Measurements from ENCODE around the gene USP17L29.
"Not testable (repeated sequence)": the region's sequence is repeated elsewhere in the genome, so short reads cannot be mapped to it uniquely, and the experiment has no call there.

USP17L29 gene

GRCh38 chr4:9353338-9353737 is at the start of gene USP17L29:
Gene USP17L29, plus strand, starts transcription at chr4:9353638. Its CDS starts 0 bp downstream, at chr4:9353638.
- DNase-seq = not testable (repeated sequence)

- not testable (repeated sequence) for DNase-seq
Measured at GRCh38 chr4:9324191-9324590, 29.2 kb upstream of the USP17L29 start.

- DNase-seq = not testable (repeated sequence)
Measured at GRCh38 chr4:9324865-9325264, 28.6 kb upstream of the USP17L29 start, which contains the start of gene USP17L24. Gene USP17L24, plus strand, starts transcription at chr4:9325165. Its CDS starts 0 bp downstream, at chr4:9325165.

GRCh38 chr4:9329611-9330010 is 23.8 kb upstream of the USP17L29 start, which contains the start of gene USP17L25:
Gene USP17L25, plus strand, starts transcription at chr4:9329911. Its CDS starts 0 bp downstream, at chr4:9329911.
- not testable (repeated sequence) for DNase-seq

DNA sequence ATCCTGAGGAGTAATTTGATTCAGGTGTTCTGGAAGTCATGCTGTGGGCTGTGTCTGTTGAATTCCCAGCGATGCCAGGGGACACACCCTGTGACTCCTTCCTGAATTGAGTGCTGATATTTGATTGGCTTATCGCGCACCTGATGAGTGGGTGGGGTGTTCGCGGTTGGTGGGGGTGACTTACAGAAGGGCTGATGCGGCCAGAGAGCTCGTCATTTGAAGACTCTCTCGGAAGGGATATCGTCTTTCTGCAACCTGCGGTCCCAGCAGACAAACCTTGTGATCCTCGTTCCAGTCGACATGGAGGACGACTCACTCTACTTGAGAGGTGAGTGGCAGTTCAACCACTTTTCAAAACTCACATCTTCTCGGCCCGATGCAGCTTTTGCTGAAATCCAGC is 19.1 kb upstream of the USP17L29 start, which contains the start of gene USP17L26:
USP17L26 (plus strand) TSS at position 301 of the 400 bp plus-strand sequence; CDS start at position 301, 0 bp downstream.
- not testable (repeated sequence) for DNase-seq

DNA sequence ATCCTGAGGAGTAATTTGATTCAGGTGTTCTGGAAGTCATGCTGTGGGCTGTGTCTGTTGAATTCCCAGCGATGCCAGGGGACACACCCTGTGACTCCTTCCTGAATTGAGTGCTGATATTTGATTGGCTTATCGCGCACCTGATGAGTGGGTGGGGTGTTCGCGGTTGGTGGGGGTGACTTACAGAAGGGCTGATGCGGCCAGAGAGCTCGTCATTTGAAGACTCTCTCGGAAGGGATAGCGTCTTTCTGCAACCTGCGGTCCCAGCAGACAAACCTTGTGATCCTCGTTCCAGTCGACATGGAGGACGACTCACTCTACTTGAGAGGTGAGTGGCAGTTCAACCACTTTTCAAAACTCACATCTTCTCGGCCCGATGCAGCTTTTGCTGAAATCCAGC is 14.3 kb upstream of the USP17L29 start, which contains the start of gene USP17L5:
USP17L5 (plus strand) TSS at position 301 of the 400 bp plus-strand sequence; CDS start at position 301, 0 bp downstream.
- not testable (repeated sequence) for DNase-seq

DNA sequence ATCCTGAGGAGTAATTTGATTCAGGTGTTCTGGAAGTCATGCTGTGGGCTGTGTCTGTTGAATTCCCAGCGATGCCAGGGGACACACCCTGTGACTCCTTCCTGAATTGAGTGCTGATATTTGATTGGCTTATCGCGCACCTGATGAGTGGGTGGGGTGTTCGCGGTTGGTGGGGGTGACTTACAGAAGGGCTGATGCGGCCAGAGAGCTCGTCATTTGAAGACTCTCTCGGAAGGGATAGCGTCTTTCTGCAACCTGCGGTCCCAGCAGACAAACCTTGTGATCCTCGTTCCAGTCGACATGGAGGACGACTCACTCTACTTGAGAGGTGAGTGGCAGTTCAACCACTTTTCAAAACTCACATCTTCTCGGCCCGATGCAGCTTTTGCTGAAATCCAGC is 9.6 kb upstream of the USP17L29 start, which contains the start of gene USP17L27:
USP17L27 (plus strand) TSS at position 301 of the 400 bp plus-strand sequence; CDS start at position 301, 0 bp downstream.
- not testable (repeated sequence) for DNase-seq

- DNase-seq = not testable (repeated sequence)
Measured at GRCh38 chr4:9348593-9348992, 4.8 kb upstream of the USP17L29 start, which contains the start of gene USP17L28. Gene USP17L28, plus strand, starts transcription at chr4:9348893. Its CDS starts 0 bp downstream, at chr4:9348893.

GRCh38 chr4:9350866-9351265 is 2.6 kb upstream of the USP17L29 start:
- not testable (repeated sequence) for DNase-seq

GRCh38 chr4:9362829-9363228 is 9.4 kb downstream of the USP17L29 start, which contains the start of gene USP17L30:
Gene USP17L30, plus strand, starts transcription at chr4:9363129. Its CDS starts 0 bp downstream, at chr4:9363129.
- DNase-seq = not testable (repeated sequence)

- not testable (repeated sequence) for DNase-seq
Measured at GRCh38 chr4:9379881-9380280, 26.4 kb downstream of the USP17L29 start.

DNA sequence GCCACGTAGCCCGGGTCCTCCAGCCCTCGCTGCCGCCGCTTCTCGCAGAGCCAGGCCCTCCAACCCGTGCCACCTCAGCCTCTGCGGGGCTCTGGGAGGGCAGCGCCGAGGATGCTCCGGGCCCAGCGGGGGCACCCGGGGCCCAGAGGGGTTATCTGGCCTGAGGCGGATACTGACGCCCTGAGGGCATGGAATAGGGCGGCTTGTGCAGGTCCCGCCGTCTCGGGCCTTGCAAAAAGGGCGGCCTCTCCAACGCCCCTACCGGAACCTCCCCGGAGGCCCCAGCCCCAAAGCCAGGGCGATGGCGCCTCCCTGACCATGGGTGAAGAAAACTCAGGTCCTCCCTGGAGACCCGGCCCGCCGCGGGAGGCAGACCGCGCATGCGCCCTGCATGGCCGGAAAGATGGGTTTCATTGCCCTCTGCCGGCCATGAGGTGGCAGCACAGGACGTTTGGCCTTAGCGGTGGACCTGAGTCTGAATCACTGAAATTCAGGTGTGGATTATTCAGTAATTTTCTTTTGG is 27.6 kb downstream of the USP17L29 start:
- DNase-seq = not testable (repeated sequence)

DNA sequence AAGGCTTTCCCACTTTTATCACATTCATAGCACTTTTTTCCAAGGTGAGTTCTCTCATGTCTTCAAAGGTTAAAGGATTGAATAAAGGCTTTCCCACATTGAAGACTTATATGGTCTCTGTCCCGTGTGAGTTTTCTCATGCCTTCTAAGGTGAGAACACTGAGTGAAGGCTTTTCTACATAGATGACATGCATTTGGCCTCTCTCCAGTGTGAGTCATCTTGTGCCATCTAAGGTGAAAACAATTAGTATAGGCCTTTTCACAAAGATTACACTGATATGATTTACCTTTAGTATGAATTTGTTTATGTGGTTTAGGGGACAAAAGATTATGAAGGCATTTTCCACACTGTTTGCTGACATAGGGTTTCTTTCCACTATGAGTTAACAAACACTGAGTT is 30.7 kb downstream of the USP17L29 start:
- no peak for DNase-seq

DNA sequence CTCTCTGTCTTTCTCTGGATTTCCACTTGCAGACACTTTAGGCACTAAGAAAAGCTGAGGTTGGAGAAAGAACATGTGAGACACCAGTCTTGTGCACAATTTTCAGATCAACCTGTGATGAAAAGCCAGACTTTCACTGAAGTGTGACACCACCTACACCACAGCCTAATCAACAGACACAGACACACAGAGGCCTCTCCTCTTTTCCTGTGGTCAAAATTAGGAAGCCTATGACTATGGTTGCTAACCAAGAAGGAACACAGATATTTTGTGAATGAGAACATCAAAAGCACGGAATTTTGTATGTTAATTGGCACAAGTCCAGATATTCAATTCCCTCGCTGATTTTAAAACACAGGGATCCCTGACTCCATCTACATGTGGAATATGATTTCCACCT is 35.6 kb downstream of the USP17L29 start:
- not testable (repeated sequence) for DNase-seq
